D721Med (cell line): Measurements from ENCODE around the gene MCTP1.

Experiments
- DNase-seq: peaks from one replicate; pipeline ENCODE4 v3.0.0; 2011; ENCODE audit warnings: low spot score; ENCODE audit not compliant: insufficient read length
- FAIRE-seq: peaks from 2 replicates; lab custom pipeline; 2011; peaks lifted over from hg19 to GRCh38; lab: Jason Lieb, UNC
- CTCF ChIP-seq: IDR thresholded peaks from 2 replicates; pipeline ENCODE4 v1.5.1; 2012; ENCODE audit warnings: mild to moderate bottlenecking, control low read depth; ENCODE audit not compliant: insufficient read depth; ENCODE audit errors: missing control alignments

Gene MCTP1

GRCh38 chr5:94750681-94751080 is 534.2 kb downstream of the MCTP1 start:
- no peak for TF ChIP-seq CTCF
- DNase-seq (no peak), FAIRE-seq (no peak)

GRCh38 chr5:94749042-94749441 is 535.9 kb downstream of the MCTP1 start:
- DNase-seq (no peak), FAIRE-seq (no peak)
- TF ChIP-seq CTCF: no peak

GRCh38 chr5:94748212-94748611 is 536.7 kb downstream of the MCTP1 start:
- DNase-seq: no peak
- no peak for TF ChIP-seq CTCF
- FAIRE-seq: no peak

GRCh38 chr5:94747371-94747770 is 537.5 kb downstream of the MCTP1 start:
- no peak for FAIRE-seq
- TF ChIP-seq CTCF: no peak
- DNase-seq: no peak

- FAIRE-seq (no peak), DNase-seq (no peak)
- TF ChIP-seq CTCF: no peak
Observed at GRCh38 chr5:94746731-94747124, 538.2 kb downstream of the MCTP1 start.

- no peak for FAIRE-seq
- no peak for TF ChIP-seq CTCF
- no peak for DNase-seq
Observed at GRCh38 chr5:94745786-94746730, 538.8 kb downstream of the MCTP1 start.

- no peak for FAIRE-seq
- TF ChIP-seq CTCF: no peak
- no peak for DNase-seq
Observed at GRCh38 chr5:94744906-94745305, 540.0 kb downstream of the MCTP1 start.
